ENCODE results near the gene GPC4.

The GPC4 gene

DNA sequence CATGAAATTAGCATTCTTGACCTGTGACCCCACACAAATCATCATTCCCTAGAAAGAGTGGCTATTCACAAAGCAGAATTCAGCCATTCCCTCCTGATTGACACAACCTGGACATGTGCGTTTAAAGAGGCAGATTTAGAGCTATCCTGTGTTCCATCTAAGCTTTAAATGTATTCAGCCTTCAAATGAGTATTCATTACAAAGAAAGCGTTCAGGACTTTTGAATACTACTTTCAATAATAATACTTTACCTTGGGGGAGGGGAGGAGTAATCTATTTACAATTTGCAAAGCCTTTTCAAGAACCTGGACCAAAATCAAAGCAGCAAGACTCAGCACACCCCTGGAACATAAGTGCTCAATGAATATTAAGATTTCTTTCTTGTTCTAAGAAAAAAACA is 22.5 kb upstream of the GPC4 start:
- no peak for TF ChIP-seq EGR1 (IDR thresholded peaks at IDR 0.05)
- no peak for TF ChIP-seq TCF12 (IDR thresholded peaks at IDR 0.05; ENCODE audit: low read depth)
- TF ChIP-seq CREB1 (IDR thresholded peaks at IDR 0.05; ENCODE audit: low read depth) = no peak
- TF ChIP-seq, protein P1, sequence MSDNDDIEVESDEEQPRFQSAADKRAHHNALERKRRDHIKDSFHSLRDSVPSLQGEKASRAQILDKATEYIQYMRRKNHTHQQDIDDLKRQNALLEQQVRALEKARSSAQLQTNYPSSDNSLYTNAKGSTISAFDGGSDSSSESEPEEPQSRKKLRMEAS (IDR thresholded peaks at IDR 0.05) = no peak
- no peak for TF ChIP-seq RAD21 (IDR thresholded peaks at IDR 0.05; ENCODE audit: low read depth)
- TF ChIP-seq EP300 (IDR thresholded peaks at IDR 0.05; ENCODE audit: borderline replicate concordance) = no peak
- TF ChIP-seq TEAD4 (IDR thresholded peaks at IDR 0.05) = no peak
- no peak for TF ChIP-seq ZBTB7A (IDR thresholded peaks at IDR 0.05; ENCODE audit: low read depth)
- TF ChIP-seq, protein P2, sequence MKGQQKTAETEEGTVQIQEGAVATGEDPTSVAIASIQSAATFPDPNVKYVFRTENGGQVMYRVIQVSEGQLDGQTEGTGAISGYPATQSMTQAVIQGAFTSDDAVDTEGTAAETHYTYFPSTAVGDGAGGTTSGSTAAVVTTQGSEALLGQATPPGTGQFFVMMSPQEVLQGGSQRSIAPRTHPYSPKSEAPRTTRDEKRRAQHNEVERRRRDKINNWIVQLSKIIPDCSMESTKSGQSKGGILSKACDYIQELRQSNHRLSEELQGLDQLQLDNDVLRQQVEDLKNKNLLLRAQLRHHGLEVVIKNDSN (IDR thresholded peaks at IDR 0.05) = no peak
- TF ChIP-seq YY1 (IDR thresholded peaks at IDR 0.05; ENCODE audit: low read depth) = no peak
- no peak for TF ChIP-seq FOXM1 (IDR thresholded peaks at IDR 0.05; ENCODE audit: borderline replicate concordance, low read depth)

DNA sequence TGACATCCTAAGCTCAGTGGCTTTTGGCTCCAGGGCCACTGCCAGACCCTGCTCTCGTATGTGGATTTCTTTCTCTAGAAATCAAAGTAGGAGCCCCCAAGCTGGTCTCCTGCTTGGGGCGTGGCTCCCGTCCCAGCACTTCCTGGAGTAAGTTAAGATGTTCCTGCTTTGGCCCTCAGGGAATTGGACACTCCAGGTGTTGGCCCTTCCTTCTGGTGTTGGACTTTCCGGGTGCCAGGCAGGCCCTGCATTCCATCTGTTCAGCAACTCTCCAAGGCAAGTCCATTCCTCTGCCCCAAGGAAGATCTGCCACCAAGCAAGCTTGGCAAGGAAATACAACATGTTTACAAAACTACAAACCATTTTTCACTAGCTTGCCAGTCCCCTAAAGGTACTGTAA is 22.1 kb upstream of the GPC4 start:
- TF ChIP-seq, protein P3, sequence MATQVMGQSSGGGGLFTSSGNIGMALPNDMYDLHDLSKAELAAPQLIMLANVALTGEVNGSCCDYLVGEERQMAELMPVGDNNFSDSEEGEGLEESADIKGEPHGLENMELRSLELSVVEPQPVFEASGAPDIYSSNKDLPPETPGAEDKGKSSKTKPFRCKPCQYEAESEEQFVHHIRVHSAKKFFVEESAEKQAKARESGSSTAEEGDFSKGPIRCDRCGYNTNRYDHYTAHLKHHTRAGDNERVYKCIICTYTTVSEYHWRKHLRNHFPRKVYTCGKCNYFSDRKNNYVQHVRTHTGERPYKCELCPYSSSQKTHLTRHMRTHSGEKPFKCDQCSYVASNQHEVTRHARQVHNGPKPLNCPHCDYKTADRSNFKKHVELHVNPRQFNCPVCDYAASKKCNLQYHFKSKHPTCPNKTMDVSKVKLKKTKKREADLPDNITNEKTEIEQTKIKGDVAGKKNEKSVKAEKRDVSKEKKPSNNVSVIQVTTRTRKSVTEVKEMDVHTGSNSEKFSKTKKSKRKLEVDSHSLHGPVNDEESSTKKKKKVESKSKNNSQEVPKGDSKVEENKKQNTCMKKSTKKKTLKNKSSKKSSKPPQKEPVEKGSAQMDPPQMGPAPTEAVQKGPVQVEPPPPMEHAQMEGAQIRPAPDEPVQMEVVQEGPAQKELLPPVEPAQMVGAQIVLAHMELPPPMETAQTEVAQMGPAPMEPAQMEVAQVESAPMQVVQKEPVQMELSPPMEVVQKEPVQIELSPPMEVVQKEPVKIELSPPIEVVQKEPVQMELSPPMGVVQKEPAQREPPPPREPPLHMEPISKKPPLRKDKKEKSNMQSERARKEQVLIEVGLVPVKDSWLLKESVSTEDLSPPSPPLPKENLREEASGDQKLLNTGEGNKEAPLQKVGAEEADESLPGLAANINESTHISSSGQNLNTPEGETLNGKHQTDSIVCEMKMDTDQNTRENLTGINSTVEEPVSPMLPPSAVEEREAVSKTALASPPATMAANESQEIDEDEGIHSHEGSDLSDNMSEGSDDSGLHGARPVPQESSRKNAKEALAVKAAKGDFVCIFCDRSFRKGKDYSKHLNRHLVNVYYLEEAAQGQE (IDR thresholded peaks at IDR 0.05; ENCODE audit: low read depth) = no peak
- TF ChIP-seq FOXM1 (IDR thresholded peaks at IDR 0.05; ENCODE audit: borderline replicate concordance, low read depth) = no peak

DNA sequence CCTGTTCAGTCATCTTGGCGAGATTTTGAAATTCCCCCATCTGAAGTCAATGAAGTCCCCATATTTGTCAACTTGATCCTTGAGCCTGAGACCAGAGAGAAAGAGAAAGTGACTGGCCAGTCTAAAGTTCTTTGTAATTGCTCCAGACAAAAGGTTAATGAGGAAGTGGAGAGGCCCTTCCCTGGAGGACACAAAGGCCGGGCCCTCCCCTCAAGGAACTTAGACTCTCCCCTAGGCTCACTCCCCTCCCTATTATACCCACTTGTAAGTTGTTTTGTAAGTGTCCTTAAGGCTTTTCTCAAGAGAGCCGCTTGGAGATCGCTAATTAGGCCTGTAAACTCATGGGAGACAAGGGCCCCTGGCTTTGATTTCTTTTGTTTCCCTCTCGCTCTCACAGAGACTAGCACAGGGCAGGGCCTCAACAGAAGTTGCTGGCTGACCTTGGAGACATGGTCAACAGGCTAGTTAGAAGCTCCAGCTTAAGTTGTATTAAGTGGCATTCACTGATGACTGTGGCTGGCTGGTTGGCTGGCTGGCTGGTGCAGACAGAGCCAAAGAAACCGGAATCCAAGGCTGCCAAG is 20.3 kb upstream of the GPC4 start:
- TF ChIP-seq TAF1 (IDR thresholded peaks at IDR 0.05; ENCODE audit: low read depth) = no peak
- no peak for TF ChIP-seq RAD21 (IDR thresholded peaks at IDR 0.05; ENCODE audit: low read depth)
- no peak for TF ChIP-seq CREB1 (IDR thresholded peaks at IDR 0.05; ENCODE audit: low read depth)
- TF ChIP-seq NFIC (IDR thresholded peaks at IDR 0.05) = no peak
- TF ChIP-seq CEBPB (IDR thresholded peaks at IDR 0.05) = no peak
- no peak for TF ChIP-seq YY1 (IDR thresholded peaks at IDR 0.05; ENCODE audit: low read depth)
- TF ChIP-seq EP300 (IDR thresholded peaks at IDR 0.05; ENCODE audit: borderline replicate concordance) = no peak
- TF ChIP-seq FOXM1 (IDR thresholded peaks at IDR 0.05; ENCODE audit: borderline replicate concordance, low read depth) = no peak

DNA sequence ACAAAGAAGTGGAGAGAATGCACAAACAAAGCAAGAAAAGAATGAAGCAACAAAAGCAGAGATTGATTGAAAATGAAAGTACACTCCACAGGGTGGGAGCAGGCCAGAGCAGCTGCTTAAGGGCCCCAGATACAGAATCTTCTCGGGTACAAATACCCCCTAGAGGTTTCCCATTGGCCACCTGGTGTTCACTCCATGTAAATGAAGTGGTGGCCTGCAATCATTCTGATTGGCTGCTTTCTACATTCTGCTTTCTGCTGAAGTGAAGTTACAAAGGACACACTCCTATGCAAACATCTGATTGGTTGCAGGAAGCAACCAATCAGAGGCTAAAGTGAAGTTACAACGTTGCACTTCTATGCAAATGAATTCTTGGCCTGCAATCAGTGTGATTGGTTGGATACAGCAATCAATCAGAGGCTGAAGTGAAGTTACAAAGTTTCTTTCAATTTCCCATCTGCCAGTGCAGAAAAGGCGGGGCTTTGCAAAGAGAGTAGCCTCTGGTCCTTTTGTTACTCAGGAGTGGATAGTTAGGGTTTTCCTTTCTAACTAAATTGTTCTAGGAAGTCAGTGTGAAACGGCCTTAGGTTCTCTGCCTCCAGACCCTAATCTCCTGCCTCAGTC is 19.0 kb upstream of the GPC4 start:
- TF ChIP-seq NFIC (IDR thresholded peaks at IDR 0.05) = no peak
- TF ChIP-seq, protein P3 (IDR thresholded peaks at IDR 0.05; ENCODE audit: low read depth) = no peak
- TF ChIP-seq TAF1 (IDR thresholded peaks at IDR 0.05; ENCODE audit: low read depth) = no peak
- TF ChIP-seq CEBPB (IDR thresholded peaks at IDR 0.05) = no peak
- no peak for TF ChIP-seq FOXM1 (IDR thresholded peaks at IDR 0.05; ENCODE audit: borderline replicate concordance, low read depth)
- TF ChIP-seq, protein P2 (IDR thresholded peaks at IDR 0.05) = no peak
- no peak for TF ChIP-seq EGR1 (IDR thresholded peaks at IDR 0.05)
- TF ChIP-seq ZBTB7A (IDR thresholded peaks at IDR 0.05; ENCODE audit: low read depth) = no peak
- TF ChIP-seq EP300 (IDR thresholded peaks at IDR 0.05; ENCODE audit: borderline replicate concordance) = no peak
- TF ChIP-seq RAD21 (IDR thresholded peaks at IDR 0.05; ENCODE audit: low read depth) = no peak
- no peak for TF ChIP-seq TEAD4 (IDR thresholded peaks at IDR 0.05)
- TF ChIP-seq YY1 (IDR thresholded peaks at IDR 0.05; ENCODE audit: low read depth) = no peak

DNA sequence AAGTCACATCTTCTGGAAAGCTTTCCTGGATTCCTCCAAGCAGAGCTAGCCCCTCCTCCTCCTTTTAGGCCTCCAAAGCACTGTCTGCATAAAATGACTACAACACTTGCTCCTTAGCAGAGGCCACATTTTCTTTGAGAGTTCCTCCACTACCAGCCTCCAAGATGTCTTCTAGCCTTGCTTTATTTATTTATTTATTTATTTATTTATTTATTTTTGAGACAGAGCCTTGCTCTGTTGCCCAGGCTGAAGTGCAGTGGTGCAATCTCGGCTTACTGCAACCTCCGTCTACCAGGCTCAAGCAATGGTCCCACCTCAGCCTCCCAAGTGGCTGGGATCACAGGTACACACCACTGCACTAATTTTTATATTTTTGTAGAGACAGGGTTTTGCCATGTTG is 4.6 kb upstream of the GPC4 start:
- no peak for TF ChIP-seq RAD21 (IDR thresholded peaks at IDR 0.05; ENCODE audit: low read depth)
- no peak for TF ChIP-seq NFIC (IDR thresholded peaks at IDR 0.05)
- TF ChIP-seq ZBTB7A (IDR thresholded peaks at IDR 0.05; ENCODE audit: low read depth) = no peak
- TF ChIP-seq, protein P1 (IDR thresholded peaks at IDR 0.05) = no peak
- TF ChIP-seq, protein P2 (IDR thresholded peaks at IDR 0.05) = no peak

DNA sequence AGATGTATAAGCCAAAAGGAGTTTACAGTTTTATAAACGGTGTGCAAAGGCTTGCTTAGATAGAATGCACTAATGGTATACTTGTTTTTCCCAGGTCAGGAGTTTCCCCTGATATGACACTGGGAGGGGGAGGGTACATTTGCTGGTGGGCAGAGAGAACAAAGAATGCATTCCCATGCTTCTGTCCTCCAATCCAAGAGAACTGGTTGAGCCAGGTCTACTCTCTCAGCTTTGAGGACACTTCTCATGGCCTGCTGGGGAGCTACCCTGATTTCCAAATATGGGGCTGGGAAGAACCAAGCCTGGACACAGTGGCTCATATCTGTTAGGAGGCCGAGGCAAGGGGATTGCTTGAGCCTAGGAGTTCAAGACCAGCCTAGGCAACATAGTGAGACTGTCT is 3.3 kb upstream of the GPC4 start:
- no peak for TF ChIP-seq CREB1 (IDR thresholded peaks at IDR 0.05; ENCODE audit: low read depth)
- no peak for TF ChIP-seq TAF1 (IDR thresholded peaks at IDR 0.05; ENCODE audit: low read depth)
- no peak for TF ChIP-seq EP300 (IDR thresholded peaks at IDR 0.05; ENCODE audit: borderline replicate concordance)
- TF ChIP-seq FOXM1 (IDR thresholded peaks at IDR 0.05; ENCODE audit: borderline replicate concordance, low read depth) = no peak
- TF ChIP-seq NFIC (IDR thresholded peaks at IDR 0.05) = no peak
- TF ChIP-seq, protein P3 (IDR thresholded peaks at IDR 0.05; ENCODE audit: low read depth) = no peak
- no peak for TF ChIP-seq TCF12 (IDR thresholded peaks at IDR 0.05; ENCODE audit: low read depth)
- TF ChIP-seq, protein P1 (IDR thresholded peaks at IDR 0.05) = no peak
- TF ChIP-seq CEBPB (IDR thresholded peaks at IDR 0.05) = no peak
- TF ChIP-seq EGR1 (IDR thresholded peaks at IDR 0.05) = no peak
- TF ChIP-seq YY1 (IDR thresholded peaks at IDR 0.05; ENCODE audit: low read depth) = no peak
- TF ChIP-seq RAD21 (IDR thresholded peaks at IDR 0.05; ENCODE audit: low read depth) = no peak
- TF ChIP-seq TEAD4 (IDR thresholded peaks at IDR 0.05) = no peak
- TF ChIP-seq, protein P2 (IDR thresholded peaks at IDR 0.05) = no peak
- no peak for TF ChIP-seq ZBTB7A (IDR thresholded peaks at IDR 0.05; ENCODE audit: low read depth)

Data from Ishikawa (cell line).